Thymus (tissue), 11 donors: ENCODE measurements around the gene GPR32. TPM values are rescaled to one million over a fixed set of nuclear protein-coding genes. Genes with fewer than 3 reads are reported as not detected.
"Not testable (repeated sequence)": the region's sequence is repeated elsewhere in the genome, so short reads cannot be mapped to it uniquely, and the experiment has no call there.

ENCODE experiments used
- DNase-seq, 9 donors: peaks; one replicate each; pipeline ENCODE4 v3.0.0-alpha.2; 2013; ENCODE audit warnings: low spot score in 9 of 9, low read depth in 6 of 9, missing footprints in 1 of 9
- H3K27ac ChIP-seq, 2 donors: one replicate each; pipeline ENCODE4 v1.5.1; 2013; ENCODE audit warnings: control low read depth in 1 of 2, low read depth in 1 of 2, low read length in 1 of 2, mild to moderate bottlenecking in 1 of 2, moderate library complexity in 1 of 2
- H3K27me3 ChIP-seq, 2 donors: one replicate each; pipeline ENCODE4 v1.5.1; 2013; ENCODE audit warnings: low read length in 1 of 2; ENCODE audit not compliant: control insufficient read depth in 2 of 2, insufficient read depth in 1 of 2
- H3K36me3 ChIP-seq, 2 donors: one replicate each; pipeline ENCODE4 v1.5.1; 2013; ENCODE audit warnings: low read length in 1 of 2, mild to moderate bottlenecking in 1 of 2, moderate library complexity in 1 of 2; ENCODE audit not compliant: control insufficient read depth in 2 of 2, insufficient read depth in 2 of 2
- H3K4me1 ChIP-seq, 2 donors: one replicate each; pipeline ENCODE4 v1.5.1; 2013; ENCODE audit warnings: low read length in 2 of 2; ENCODE audit not compliant: control insufficient read depth in 2 of 2, insufficient read depth in 2 of 2
- H3K4me3 ChIP-seq, 2 donors: one replicate each; pipeline ENCODE4 v1.5.1; 2013; ENCODE audit warnings: low read length in 2 of 2, control low read depth in 1 of 2, mild to moderate bottlenecking in 1 of 2
- H3K9me3 ChIP-seq, 2 donors: one replicate each; pipeline ENCODE4 v1.5.1; 2013; ENCODE audit warnings: low read length in 1 of 2, mild to moderate bottlenecking in 1 of 2; ENCODE audit not compliant: control insufficient read depth in 2 of 2, insufficient read depth in 1 of 2
- WGBS: extraction: QIAGEN DNeasy Blood & Tissue Kit; methylation state at CpG from one replicate; pipeline ENCODE4 v1.1.7; 2013; 5-methylcytosine and 5-hydroxymethylcytosine counted together
- polyA plus RNA-seq: library from polyadenylated mRNA; stranded (reverse); fragments of 200-250 nt; gene quantifications from one replicate; pipeline ENCODE4 v1.2.3, GENCODE V29; 2013
- total RNA-seq: library from RNA; stranded (reverse); fragments of 120-200 nt; gene quantifications from one replicate; pipeline ENCODE4 v1.2.4, GENCODE V29; 2013
- donor health status: healthy.

GPR32 gene
- total and polyA plus RNA-seq, 2 donors, result 0.07 TPM; not detected in 1

DNA sequence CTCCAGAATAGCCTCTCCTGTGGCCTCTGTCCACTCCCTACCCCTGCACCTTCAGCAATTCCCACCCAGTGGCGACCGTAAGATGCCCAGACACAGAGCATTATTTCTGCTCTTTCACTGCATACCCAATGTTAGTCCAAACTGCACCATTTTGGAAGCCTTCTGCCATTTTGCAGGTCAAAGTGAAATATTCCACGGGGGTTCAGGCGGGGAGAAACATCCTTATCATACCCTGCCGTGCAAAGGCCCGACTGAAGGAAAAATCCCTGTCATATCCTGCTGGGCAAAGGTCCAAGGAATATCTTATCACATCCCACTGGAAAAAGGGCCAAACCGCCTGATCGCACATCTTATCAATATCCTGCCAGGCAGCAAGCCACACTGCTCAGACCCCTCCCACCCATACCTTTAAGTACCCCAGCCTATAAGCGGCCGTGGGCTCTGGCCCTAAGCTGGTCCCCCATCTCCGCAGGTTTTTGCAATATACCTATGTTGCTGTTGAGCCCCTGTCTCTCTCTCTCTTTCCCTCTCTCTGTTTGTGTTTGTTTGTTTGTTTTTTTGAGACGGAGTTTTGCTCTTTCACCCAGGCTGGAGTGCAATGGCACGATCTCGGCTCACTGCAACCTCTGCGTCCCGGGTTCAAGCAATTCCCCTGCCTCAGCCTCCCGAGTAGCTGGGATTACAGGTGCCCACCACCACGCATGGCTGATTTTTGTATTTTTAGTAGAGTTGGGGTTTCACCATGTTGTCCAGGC, 28.9 kb upstream of the GPR32 start:
- peaks cover 0 to 13% of the 10 kb centered on the region in 2 donors for H3K27me3 ChIP-seq
- no peak for DNase-seq
- WGBS, result 76% methylated on average over 18 of the region's 18 CpGs
- H3K27ac ChIP-seq, result no peak overlapping the region
- H3K9me3 ChIP-seq, result no peaks in the 10 kb centered on the region
- no peaks in the 10 kb centered on the region for H3K4me1 ChIP-seq
- H3K36me3 ChIP-seq, result no peaks in the 10 kb centered on the region
- H3K4me3 ChIP-seq, result no peak overlapping the region

GRCh38 chr19:50743537-50743936, 26.7 kb upstream of the GPR32 start:
- peaks cover 0 to 13% of the 10 kb centered on the region in 2 donors for H3K27me3 ChIP-seq
- DNase-seq, result no peak
- WGBS, result 92% methylated on average over 6 of the region's 6 CpGs
- no peak overlapping the region for H3K27ac ChIP-seq
- H3K9me3 ChIP-seq, result no peaks in the 10 kb centered on the region
- no peaks in the 10 kb centered on the region for H3K36me3 ChIP-seq
- no peak overlapping the region for H3K4me3 ChIP-seq
- no peaks in the 10 kb centered on the region for H3K4me1 ChIP-seq

DNA sequence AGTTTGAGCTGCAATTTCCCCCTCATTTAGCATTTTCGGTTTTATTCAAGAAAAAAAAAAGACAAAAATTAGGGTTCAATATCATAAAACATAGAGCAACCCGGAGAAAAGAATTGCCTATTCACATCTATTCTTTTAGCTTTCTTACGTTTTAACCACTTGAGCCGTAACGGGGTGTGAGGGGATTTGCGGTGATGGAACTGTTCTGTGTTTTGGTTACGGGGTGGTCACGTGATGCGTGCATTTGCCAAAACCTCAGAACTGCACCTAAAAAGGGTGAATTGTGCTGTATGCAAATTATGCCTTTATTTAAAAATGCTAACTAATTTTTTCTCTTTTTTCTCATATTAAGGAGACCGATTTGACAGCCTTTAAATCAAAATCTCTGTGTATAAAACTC, 25.0 kb upstream of the GPR32 start:
- H3K4me3 ChIP-seq, result no peak overlapping the region
- no peak overlapping the region for H3K27ac ChIP-seq
- no peaks in the 10 kb centered on the region for H3K4me1 ChIP-seq
- no peak for DNase-seq
- no peaks in the 10 kb centered on the region for H3K36me3 ChIP-seq
- H3K27me3 ChIP-seq, result peaks cover 0 to 9% of the 10 kb centered on the region in 2 donors
- no peaks in the 10 kb centered on the region for H3K9me3 ChIP-seq
- WGBS, result 91% methylated on average over 10 of the region's 10 CpGs

GRCh38 chr19:50747141-50747540, 23.1 kb upstream of the GPR32 start:
- not testable (repeated sequence) for H3K36me3 ChIP-seq, H3K9me3 ChIP-seq, H3K27ac ChIP-seq, H3K4me3 ChIP-seq, DNase-seq, H3K27me3 ChIP-seq, H3K4me1 ChIP-seq
- WGBS, result 94% methylated on average over 14 of the region's 14 CpGs

DNA sequence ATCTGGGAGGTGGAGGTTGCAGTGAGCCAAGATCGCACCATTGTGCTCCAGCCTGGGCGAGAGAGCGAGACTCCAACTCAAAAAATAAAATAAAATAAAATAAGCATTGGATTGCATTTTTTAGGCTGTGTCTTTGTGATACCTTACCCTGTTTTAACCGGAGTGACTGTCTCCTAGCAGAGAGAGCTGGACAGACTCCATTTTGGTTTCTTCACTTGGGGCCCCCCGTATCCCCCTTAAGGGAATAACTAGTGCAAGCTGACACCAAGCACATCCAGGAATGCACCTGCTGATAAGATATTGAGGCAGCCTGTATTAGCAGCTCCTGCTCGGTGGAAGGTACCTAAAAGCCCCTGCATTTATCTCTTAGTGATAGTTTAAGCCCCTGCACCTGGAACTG, 20.8 kb upstream of the GPR32 start:
- H3K27me3 ChIP-seq, result no peaks in the 10 kb centered on the region
- 87% methylated on average over 6 of the region's 6 CpGs for WGBS
- H3K27ac ChIP-seq, result no peak overlapping the region
- no peaks in the 10 kb centered on the region for H3K9me3 ChIP-seq
- H3K4me1 ChIP-seq, result no peaks in the 10 kb centered on the region
- no peak for DNase-seq
- H3K36me3 ChIP-seq, result no peaks in the 10 kb centered on the region
- H3K4me3 ChIP-seq, result no peak overlapping the region

GRCh38 chr19:50750010-50750409, 20.3 kb upstream of the GPR32 start:
- Histone ChIP-seq H3K9me3 (no peaks in the 10 kb centered on the region), H3K4me3 (no peak overlapping the region), H3K4me1 (no peaks in the 10 kb centered on the region), H3K27ac (no peak overlapping the region), H3K27me3 (no peaks in the 10 kb centered on the region), H3K36me3 (no peaks in the 10 kb centered on the region)
- DNase-seq, result no peak
- WGBS, result 90% methylated on average over 15 of the region's 15 CpGs

DNA sequence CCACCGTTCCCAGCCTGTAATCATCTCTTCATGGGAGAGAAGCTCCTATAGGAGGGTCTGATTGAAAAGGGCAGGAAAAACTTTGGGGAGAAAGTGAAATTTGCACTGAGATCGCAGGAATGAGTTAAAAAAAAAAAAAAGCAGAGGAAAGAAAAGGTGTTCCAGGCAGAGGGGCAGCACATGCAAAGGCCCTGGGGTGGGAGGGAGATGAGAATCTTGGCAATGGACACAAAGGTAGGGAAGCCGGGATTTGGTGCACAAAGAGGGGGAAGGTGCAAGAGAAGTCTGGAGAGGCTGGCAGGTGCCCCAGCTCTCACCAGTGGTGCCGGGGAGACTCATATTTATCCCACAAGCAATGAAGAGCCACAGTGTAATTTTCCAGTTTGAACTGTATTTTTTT, 16.4 kb upstream of the GPR32 start:
- peaks cover 0 to 2% of the 10 kb centered on the region in 2 donors for H3K27me3 ChIP-seq
- 85% methylated on average over 4 of the region's 4 CpGs for WGBS

GRCh38 chr19:50756244-50756643, 14.0 kb upstream of the GPR32 start:
- H3K36me3 ChIP-seq, H3K27me3 ChIP-seq, H3K4me1 ChIP-seq, H3K9me3 ChIP-seq, H3K4me3 ChIP-seq, DNase-seq, H3K27ac ChIP-seq: not testable (repeated sequence)
- 73% methylated on average over 8 of the region's 8 CpGs for WGBS

More for the DNA sequence above, 16.4 kb upstream of the GPR32 start:
- no peak overlapping the region for H3K4me3 ChIP-seq
- no peak for DNase-seq
- no peaks in the 10 kb centered on the region for H3K4me1 ChIP-seq
- no peaks in the 10 kb centered on the region for H3K9me3 ChIP-seq
- H3K27ac ChIP-seq, result no peak overlapping the region
- no peaks in the 10 kb centered on the region for H3K36me3 ChIP-seq

- not testable (repeated sequence) for H3K27me3 ChIP-seq, H3K9me3 ChIP-seq, H3K4me3 ChIP-seq, H3K4me1 ChIP-seq, DNase-seq, H3K36me3 ChIP-seq, H3K27ac ChIP-seq
- WGBS, result 95% methylated on average over 3 of the region's 3 CpGs
Measured at GRCh38 chr19:50757624-50758023, 12.6 kb upstream of the GPR32 start.
